Heart left ventricle (tissue), 13 donors: ENCODE measurements around the gene CFB.

Experiments
- POLR2A ChIP-seq, 2 donors: fragments of 450-650 bp; IDR thresholded peaks; one replicate each; pipeline ENCODE4 v1.6.1; 2017; ENCODE audit warnings: antibody characterized with exemption in 2 of 2, mild to moderate bottlenecking in 2 of 2, moderate library complexity in 2 of 2
- TF ChIP-seq, protein P1 (sequence below), 12 donors: fragments of 200-600 bp; sonication (generic) in 4 of 12; IDR thresholded peaks; one replicate each; pipeline versions ENCODE4 v1.5.0 to v1.8.0; 2018 to 2022; ENCODE audit warnings: antibody characterized with exemption in 12 of 12, mild to moderate bottlenecking in 5 of 12
- donor health status: ischemic (EF 13 %, LVEDD 7.1; RV severe dilation, severe dysfunction).
- donor health status: DM: no; HTN: yes; CAD: no.
- donor health status: DM: no; HTN: no; CAD: no.
- donor health status: ischemic (EF 25% LVEDD 6.9; RV normal size, moderate dysfunction).
- donor health status: ischemic (EF 25% LVEDD 5.7; RV mildly dilated, moderate dysfunction).
- donor health status: ischemic (EF 35%, LVEDD 5.7; RV mildly dilated, moderate dysfunction).
- donor health status: nonischemic (EF 11% LVEDD 7.7; RV severe dilation, severe dysfunction).
- donor health status: DM: yes; HTN: yes; CAD: no.
- donor health status: PGD.
- donor health status: ischemic (EF 29% LVEDD 5.4; RV normal size, mild dysfunction).
- donor health status: nonischemic (EF 23%, LVEDD 6.1; RV moderate dilation, normal function).

DNA sequence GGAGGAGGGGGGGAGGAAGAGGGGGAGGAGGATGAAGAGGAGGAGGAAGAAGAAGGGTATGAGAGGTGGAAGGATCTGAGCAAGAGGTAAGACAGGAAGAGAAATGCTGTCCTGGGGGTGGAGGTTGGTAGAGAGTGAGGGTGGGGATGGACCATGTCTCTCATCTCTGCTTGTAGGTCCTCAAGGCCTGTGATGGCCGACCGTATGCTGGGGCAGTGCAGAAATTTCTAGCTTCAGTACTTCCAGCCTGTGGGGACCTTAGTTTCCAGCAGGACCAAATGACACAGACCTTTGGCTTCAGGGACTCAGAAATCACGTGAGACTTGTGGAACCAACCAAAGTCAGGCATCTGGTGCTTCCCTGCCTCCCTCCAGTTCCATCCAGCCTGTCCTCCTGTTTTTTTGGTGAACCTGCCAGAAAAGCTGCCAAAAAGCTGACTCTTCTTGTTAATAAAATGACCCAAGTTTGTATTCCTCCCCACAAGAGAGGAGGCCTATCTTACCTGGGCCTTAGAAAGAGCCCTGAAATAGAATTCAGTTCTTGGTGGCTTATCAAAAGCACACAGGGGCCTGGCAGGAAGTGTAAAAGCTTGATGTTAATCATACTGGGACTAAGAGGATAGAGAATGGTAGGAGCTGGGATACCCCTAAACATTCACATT lies 33.5 kb downstream of the CFB start:
- TF ChIP-seq, protein P1, sequence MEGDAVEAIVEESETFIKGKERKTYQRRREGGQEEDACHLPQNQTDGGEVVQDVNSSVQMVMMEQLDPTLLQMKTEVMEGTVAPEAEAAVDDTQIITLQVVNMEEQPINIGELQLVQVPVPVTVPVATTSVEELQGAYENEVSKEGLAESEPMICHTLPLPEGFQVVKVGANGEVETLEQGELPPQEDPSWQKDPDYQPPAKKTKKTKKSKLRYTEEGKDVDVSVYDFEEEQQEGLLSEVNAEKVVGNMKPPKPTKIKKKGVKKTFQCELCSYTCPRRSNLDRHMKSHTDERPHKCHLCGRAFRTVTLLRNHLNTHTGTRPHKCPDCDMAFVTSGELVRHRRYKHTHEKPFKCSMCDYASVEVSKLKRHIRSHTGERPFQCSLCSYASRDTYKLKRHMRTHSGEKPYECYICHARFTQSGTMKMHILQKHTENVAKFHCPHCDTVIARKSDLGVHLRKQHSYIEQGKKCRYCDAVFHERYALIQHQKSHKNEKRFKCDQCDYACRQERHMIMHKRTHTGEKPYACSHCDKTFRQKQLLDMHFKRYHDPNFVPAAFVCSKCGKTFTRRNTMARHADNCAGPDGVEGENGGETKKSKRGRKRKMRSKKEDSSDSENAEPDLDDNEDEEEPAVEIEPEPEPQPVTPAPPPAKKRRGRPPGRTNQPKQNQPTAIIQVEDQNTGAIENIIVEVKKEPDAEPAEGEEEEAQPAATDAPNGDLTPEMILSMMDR (IDR thresholded peaks at IDR 0.05), result no peak
- TF ChIP-seq POLR2A (IDR thresholded peaks at IDR 0.05), result no peak
